Ovary (tissue), 9 donors: Measurements from ENCODE around the gene KIF6. TPM values are rescaled to one million over a fixed set of nuclear protein-coding genes. Genes with fewer than 3 reads are reported as not detected.

Experiments used
- DNase-seq, 5 donors: peaks; one replicate each; pipeline ENCODE4 v3.0.0-alpha.2; 2019 to 2020
- H3K27ac ChIP-seq, 2 donors: fragments of 200-600 bp; one replicate each; pipeline versions ENCODE4 v1.5.1 to v1.8.0; 2019 to 2022
- H3K27me3 ChIP-seq: fragments of 200-600 bp; one replicate; pipeline ENCODE4 v1.8.0; 2022
- H3K36me3 ChIP-seq: fragments of 200-600 bp; sonication (generic); one replicate; pipeline ENCODE4 v1.5.1; 2019
- H3K4me1 ChIP-seq: one replicate; pipeline ENCODE4 v1.8.1; 2013; ENCODE audit warnings: mild to moderate bottlenecking, moderate library complexity; ENCODE audit not compliant: insufficient read depth
- H3K4me3 ChIP-seq: fragments of 200-600 bp; sonication (generic); one replicate; pipeline ENCODE4 v1.5.1; 2017
- H3K9me3 ChIP-seq, 2 donors: fragments of 200-600 bp in 1 of 2; sonication (generic) in 1 of 2; one replicate each; pipeline versions ENCODE4 v1.5.1 to v1.8.1; 2013 to 2019; ENCODE audit warnings: mild to moderate bottlenecking in 1 of 2, moderate library complexity in 1 of 2
- CTCF ChIP-seq, 3 donors: fragments of 450-650 bp in 2 of 3; fragments of 200-600 bp in 1 of 3; IDR thresholded peaks; one replicate each; pipeline versions ENCODE4 v1.5.1 to v1.8.0; 2016 to 2022; ENCODE audit warnings: antibody characterized with exemption in 3 of 3, mild to moderate bottlenecking in 1 of 3
- EP300 ChIP-seq: sonication (generic); formaldehyde crosslinking; IDR thresholded peaks from one replicate; pipeline ENCODE4 v1.6.1; 2017; ENCODE audit warnings: antibody characterized with exemption
- POLR2A ChIP-seq: fragments of 450-650 bp; IDR thresholded peaks from one replicate; pipeline ENCODE4 v1.6.1; 2017; ENCODE audit warnings: antibody characterized with exemption, mild to moderate bottlenecking, moderate library complexity
- WGBS, 3 donors: extraction: QIAGEN DNeasy Blood & Tissue Kit in 1 of 3; methylation state at CpG; one replicate each; pipeline versions ENCODE4 v1.1.5 to v1.1.7; 2013 to 2017; 5-methylcytosine and 5-hydroxymethylcytosine counted together
- intact Hi-C, 4 donors: fragments of 100-400 bp; cut with DNase I; formaldehyde crosslinking; loops; one replicate each; pipeline versions ENCODE4 v1.11.0 to v1.15.1; 2022 to 2023
- polyA plus RNA-seq, 2 donors: library from polyadenylated mRNA; stranded (reverse); fragments of 200-250 nt in 1 of 2; fragments of 350-450 nt in 1 of 2; fragmentation: Illumina TruSeq in 1 of 2; extraction: RNeasy Lipid Tissue Mini Kit (QIAGEN cat#74804) in 1 of 2; gene quantifications; one replicate each; pipeline ENCODE4 v1.2.3, GENCODE V29; 2013 to 2014
- total RNA-seq, 7 donors: library from RNA; depleted of rRNA in 2 of 7; stranded (reverse); fragments of >200 nt in 2 of 7; fragmentation: NEBNext Ultra II Directional in 3 of 7; extraction: Animal tissue kit (Norgen Biotek cat#: 25700) in 3 of 7; gene quantifications; one replicate each; pipeline versions ENCODE4 v1.1.0 to v1.2.4, GENCODE V29; 2016 to 2023
- donor health status: DM: no; HTN: no; CAD: no; lungs with moderate emphysema.
- donor health status: DM: no; HTN: no; CAD: no.
- donor health status: Bipolar disorder and iron deficiency.
- donor health status: DM: yes; HTN: yes; CAD: no.
- donor health status: DM: no; HTN: no; CAD: no.
- donor health status: DM: yes; HTN: yes; CAD: no.

KIF6 gene
- total and polyA plus RNA-seq, 9 donors = 0.12 to 2.1 (median 0.82) TPM

- no peaks in the 10 kb centered on the region for H3K36me3 ChIP-seq
- no peaks in the 10 kb centered on the region for H3K9me3 ChIP-seq
- no peaks in the 10 kb centered on the region for H3K27me3 ChIP-seq
- no peak overlapping the region for H3K27ac ChIP-seq
- 61 to 80% (median 79%) methylated on average over 1 of the region's 1 CpG for WGBS, 3 donors
- H3K4me1 ChIP-seq = no peaks in the 10 kb centered on the region
- intact Hi-C loops = no loop called here
- no peak overlapping the region for H3K4me3 ChIP-seq
- DNase-seq = no peak
- no peak for TF ChIP-seq EP300
- no peak for TF ChIP-seq CTCF (IDR thresholded peaks at IDR 0.05)
- no peak for TF ChIP-seq POLR2A
These were observed 259.7 kb downstream of the KIF6 start for GRCh38 chr6:39465539-39465938.

- H3K27ac ChIP-seq = no peak overlapping the region
- no peak overlapping the region for H3K4me3 ChIP-seq
- H3K9me3 ChIP-seq = no peaks in the 10 kb centered on the region
- TF ChIP-seq POLR2A = no peak
- TF ChIP-seq EP300 = no peak
- no peak for TF ChIP-seq CTCF (IDR thresholded peaks at IDR 0.05)
- no peaks in the 10 kb centered on the region for H3K4me1 ChIP-seq
- no peak for DNase-seq
- intact Hi-C loops = no loop called here
- WGBS, 3 donors = 78 to 90% (median 79%) methylated on average over 5 of the region's 5 CpGs
- no peaks in the 10 kb centered on the region for H3K27me3 ChIP-seq
- no peaks in the 10 kb centered on the region for H3K36me3 ChIP-seq
These were observed 261.1 kb downstream of the KIF6 start for GRCh38 chr6:39464067-39464466.

- DNase-seq = no peak
- Histone ChIP-seq H3K4me3 (no peak overlapping the region), H3K27ac (no peak overlapping the region), H3K27me3 (no peaks in the 10 kb centered on the region), H3K4me1 (no peaks in the 10 kb centered on the region), H3K36me3 (no peaks in the 10 kb centered on the region), H3K9me3 (no peaks in the 10 kb centered on the region)
- TF ChIP-seq EP300 = no peak
- TF ChIP-seq POLR2A = no peak
- TF ChIP-seq CTCF (IDR thresholded peaks at IDR 0.05) = no peak
- WGBS, 3 donors = 95 to 96% (median 95%) methylated on average over 2 of the region's 2 CpGs
- intact Hi-C loops = no loop called here
These were observed 271.2 kb downstream of the KIF6 start for GRCh38 chr6:39453956-39454524.

- no peaks in the 10 kb centered on the region for H3K36me3 ChIP-seq
These were observed 272.0 kb downstream of the KIF6 start for GRCh38 chr6:39453241-39453640.

More at GRCh38 chr6:39453241-39453640, 272.0 kb downstream of the KIF6 start:
- WGBS, 3 donors = 31 to 43% (median 37%) methylated on average over 5 of the region's 5 CpGs
- H3K4me3 ChIP-seq = no peak overlapping the region
- H3K27me3 ChIP-seq = no peaks in the 10 kb centered on the region
- H3K9me3 ChIP-seq = no peaks in the 10 kb centered on the region
- no peaks in the 10 kb centered on the region for H3K4me1 ChIP-seq
- no peak for TF ChIP-seq CTCF (IDR thresholded peaks at IDR 0.05)
- no peak for TF ChIP-seq POLR2A
- TF ChIP-seq EP300 = no peak
- no peak overlapping the region for H3K27ac ChIP-seq
- DNase-seq = no peak
- intact Hi-C loops = no loop called here
